Activated CD4-positive, alpha-beta T cell treated with anti-CD3 and anti-CD28 coated beads, Interleukin-2, amount 50 U/mL, for 24 hours (primary cell): ENCODE results near the gene HTR3D.
"Not testable (repeated sequence)": the region's sequence is repeated elsewhere in the genome, so short reads cannot be mapped to it uniquely, and the experiment has no call there.

ENCODE experiments used
- DNase-seq, 2 donors: peaks; one replicate each; pipeline ENCODE4 v3.0.0-alpha.2; 2020; ENCODE audit warnings: low read depth in 1 of 2, low spot score in 1 of 2

Gene HTR3D

DNA sequence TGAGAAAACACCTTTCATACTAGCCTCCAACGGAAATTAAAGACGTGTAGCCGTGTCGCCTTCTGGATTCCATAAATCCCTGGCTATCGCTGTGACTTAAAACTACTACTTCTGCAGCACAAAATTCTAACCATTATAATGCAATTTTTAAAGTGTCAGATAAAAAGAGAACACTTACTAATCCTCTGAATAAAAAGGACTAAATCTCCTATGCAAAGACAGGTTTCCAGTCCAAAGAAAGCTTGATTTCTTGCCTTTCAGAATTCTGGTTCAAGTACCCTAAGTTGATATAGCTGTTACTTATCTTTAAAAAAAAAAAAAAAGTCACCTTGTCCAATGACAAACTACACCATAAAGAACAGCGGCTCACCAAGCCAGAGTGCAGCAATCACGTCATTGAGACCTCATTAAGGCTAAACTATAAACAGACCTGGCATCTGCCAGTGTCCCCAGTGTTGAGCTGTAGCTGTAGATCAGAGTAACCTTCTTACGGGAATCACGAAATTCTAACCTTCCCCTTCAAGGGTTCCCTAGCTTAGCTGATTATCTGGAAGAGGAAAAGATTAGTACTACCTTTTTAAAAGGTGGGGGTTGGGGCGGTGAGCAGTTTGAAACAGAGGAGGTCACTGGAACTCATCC is 16.0 kb upstream of the HTR3D start:
- no peak for DNase-seq

DNA sequence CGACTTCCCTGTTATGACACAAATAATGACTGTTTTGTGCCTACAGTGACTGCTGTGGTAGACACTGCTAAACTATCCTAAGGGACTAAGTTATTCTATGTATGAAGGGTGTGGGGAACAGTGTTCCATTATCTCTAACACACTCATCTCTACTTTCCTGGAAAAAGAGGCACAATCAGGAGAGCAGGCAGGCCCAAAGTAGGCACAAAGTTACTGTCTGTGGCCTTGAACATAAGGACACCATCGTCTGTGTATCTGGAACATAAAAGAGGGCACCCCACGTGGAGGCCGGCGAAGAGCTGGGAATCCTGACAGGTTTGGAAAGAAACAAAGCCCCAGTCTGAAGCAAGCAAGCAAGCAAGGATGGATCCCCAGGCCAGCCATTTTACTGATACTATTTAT is 15.4 kb upstream of the HTR3D start:
- DNase-seq = no peak

DNA sequence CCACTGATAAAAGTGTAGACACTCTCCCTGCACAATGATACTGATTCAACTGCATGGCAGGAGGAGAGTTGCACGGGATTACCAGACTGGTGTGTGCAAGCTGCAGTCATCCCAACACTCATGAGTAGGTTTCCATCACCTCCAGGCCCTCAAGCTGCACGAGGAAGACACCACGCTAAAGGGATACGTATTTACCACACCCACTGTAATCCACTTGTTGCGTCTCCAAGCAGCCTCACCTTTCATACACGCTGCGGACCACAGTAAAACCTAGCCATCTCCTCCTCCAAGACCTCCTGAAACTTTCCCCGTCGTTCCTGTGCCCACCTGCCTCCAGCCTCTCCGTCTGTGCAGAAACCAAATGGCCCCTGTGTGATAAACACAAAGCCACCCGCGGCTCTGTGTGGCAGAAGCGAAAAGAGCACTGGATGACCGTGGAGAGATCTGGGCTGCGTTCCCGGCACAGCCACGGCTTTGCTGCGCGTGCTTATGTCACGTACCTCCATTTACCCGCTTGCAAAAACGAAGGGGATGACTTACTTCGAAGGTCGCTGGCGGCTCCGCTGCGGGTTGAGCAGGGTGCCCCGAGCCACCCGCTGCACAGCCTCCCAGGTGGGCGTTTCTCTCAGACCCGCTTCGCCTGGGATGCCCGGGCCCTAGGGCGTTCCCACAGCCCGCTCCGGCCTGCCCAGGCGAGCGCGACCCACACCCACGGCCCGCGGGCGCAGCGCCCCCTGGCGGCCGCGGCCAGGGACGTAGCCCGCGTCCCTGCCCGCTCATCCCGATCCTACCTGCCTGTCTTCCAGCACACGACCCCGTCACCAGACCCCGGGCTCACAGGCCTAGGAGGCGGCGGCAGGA is 14.5 kb upstream of the HTR3D start:
- DNase-seq = peak; percentile 17 to 37

DNA sequence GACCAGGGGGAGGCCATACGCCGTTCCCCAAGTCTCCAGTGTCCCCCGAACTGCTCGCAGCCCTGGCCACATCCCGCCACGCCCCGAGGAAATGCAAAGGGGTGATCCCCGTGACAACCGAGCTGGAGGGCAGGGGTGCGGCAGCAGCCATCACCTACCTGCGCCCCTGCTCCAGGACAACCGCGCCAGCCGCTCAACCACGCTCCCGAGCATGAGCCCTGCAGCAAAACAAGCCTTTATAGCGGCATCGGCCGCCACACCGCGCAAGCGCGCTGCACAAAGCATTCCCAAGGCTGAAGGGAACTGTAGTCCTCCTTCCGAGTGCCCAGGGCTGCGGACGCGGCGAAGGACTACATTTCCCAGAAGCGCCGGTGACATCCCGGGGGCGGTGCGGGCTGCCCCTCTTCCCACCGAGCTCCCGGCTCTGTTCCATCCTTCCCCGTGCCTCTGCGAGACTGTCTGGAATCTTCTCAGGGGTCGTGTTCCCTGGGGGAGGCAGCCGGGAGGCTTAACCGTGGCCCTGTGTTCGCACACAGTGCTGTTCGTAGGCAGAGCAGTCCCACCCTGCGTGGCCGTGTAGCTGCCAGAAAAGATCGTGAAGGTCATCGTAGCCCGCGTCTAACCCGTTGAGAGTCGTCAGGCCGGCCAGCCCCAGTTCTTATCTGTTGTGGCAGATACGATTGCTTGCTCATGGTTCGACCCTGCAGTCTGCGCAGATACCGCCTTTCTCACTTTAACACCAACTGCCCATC is 13.7 kb upstream of the HTR3D start, which contains the start of gene ABCC5:
TSS of gene ABCC5 (minus strand) at position 213 of the 752 bp plus-strand sequence. CDS start 3,492 bp downstream, outside the sequence.
- DNase-seq = peak; percentile 63 to 79

DNA sequence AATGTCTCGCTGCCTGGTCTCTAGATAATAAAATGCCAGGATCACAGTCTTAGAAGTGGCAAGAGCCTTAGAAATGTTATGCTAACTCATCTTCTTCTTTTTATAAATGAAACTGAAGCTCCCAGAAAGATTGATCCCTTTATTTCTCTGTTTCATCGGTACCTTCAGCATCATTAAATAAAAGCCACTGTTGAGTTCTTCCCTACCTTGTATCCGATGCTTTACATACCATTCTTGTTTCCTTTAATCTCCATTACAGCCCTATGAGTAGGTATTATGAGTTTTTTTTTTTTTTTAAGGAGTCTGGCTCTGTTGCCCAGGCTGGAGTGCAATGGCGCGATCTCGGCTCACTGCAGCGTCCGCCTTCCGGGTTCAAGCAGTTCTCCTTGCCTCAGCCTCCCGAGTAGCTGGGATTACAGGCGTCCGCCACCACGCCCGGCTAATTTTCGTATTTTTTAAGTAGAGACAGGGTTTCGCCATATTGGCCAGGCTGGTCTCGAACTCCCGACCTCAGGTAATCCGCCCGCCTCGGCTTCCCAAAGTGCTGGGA is 13.0 kb upstream of the HTR3D start:
- no peak for DNase-seq

DNA sequence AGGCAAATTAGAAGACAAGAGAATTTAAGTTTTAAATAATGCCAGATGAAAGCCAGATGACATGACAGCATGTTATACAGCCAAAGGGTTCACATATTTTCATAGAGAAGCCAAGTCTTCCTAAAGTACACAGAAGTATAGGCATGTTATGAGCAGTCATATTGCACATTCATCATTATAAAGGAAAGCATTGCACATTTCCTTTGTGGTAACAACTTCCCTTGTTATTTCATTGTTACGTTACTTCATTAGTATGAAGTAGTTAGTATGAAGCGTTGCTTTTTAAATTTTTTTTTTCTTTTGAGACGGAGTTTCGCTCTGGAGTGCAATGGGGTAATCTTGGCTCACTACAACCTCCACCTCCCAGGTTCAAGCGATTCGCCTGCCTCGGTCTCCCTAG is 9.2 kb upstream of the HTR3D start:
- DNase-seq = no peak

DNA sequence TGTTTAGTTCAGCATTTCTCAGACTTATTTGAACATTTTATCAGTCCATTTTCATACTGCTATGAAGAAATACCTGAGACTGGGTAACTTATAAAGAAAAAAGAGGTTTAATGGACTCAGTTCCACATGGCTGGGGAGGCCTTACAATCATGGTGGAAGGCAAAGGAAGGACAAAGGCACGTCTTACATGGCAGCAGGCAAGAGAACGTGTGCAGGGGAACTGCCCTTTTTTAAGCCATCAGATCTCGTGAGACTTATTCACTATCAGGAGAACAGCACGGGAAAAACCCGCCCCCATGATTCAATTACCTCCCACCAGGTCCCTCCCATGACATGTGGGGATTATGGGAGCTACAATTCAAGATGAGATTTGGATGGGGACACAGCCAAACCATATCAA is 6.3 kb upstream of the HTR3D start:
- DNase-seq = not testable (repeated sequence)

DNA sequence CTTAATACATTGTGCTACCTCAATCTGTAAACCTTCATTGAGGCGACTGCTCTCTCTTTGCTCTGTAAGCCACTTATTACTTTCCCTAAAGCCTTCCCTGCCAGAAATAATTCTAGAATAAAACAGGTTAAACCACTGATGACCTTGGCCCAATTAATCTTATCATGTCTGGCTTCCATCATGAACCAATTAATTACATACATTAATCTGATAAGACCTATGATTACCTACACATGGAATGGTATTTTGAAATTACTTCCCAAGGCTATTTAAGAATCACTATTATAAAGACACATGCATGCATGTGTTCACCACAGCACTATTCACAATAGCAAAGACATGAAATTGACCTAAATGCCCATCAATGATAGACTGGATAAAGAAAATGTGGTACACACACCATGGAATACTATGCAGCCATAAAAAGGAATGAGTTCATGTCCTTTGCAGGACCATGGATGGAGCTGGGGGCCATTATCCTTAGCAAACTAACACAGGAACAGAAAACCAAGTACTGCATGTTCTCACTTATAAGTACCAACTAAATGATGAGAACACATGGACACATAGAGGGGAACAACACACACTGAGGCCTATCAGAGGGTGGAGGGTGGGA is 3.2 kb upstream of the HTR3D start:
- not testable (repeated sequence) for DNase-seq

DNA sequence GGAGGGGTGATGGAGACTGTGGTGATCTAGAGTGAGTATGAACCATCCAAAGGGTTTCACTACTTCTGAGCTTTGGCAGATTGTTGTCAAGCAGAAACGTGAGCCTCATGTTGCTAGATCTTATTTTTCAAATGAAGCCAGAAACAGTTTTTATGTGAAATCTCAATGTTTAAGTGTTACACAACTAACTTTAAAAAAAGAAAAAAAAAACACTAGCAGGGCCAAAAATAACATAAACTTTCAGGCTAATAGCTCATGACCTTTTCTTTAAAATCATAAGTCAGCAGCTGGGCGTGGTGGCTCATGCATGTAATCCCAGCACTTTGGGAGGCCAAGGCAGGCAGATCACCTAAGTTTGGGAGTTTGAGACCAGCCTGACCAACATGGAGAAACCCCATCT is 2.1 kb upstream of the HTR3D start:
- DNase-seq = no peak

DNA sequence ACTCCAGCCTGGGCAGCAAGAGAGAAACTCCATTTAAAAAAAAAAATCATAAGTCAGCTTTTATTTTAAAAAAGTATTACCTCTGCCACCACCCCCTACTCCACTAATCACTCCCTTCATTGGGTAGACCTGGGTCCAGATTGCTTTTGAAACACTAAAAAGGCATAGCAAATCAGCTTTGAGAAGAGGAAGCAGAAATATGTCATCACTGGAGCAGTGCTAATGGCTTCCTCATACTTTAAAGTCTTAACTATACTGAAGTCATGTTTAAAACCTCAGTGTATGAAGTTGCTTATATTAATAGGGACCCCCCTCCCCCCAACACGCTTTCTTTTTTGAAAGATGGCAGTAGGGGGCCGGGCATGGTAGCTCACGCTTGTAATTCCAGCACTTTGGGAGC is 1.0 kb upstream of the HTR3D start:
- DNase-seq = no peak

DNA sequence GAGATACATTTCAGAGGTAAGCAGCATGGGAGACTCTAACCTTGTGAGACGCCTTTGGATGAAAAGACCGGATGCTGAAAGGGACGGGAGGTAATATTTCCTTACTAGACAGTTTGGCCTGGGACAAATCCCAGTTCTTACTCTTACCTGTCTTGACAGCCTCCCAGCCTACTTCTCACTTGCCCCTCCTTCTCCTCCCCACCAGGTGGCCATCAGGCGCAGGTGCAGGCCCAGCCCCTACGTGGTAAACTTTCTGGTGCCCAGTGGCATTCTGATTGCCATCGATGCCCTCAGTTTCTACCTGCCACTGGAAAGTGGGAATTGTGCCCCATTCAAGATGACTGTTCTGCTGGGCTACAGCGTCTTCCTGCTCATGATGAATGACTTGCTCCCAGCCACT is 6.3 kb downstream of the HTR3D start:
- no peak for DNase-seq

DNA sequence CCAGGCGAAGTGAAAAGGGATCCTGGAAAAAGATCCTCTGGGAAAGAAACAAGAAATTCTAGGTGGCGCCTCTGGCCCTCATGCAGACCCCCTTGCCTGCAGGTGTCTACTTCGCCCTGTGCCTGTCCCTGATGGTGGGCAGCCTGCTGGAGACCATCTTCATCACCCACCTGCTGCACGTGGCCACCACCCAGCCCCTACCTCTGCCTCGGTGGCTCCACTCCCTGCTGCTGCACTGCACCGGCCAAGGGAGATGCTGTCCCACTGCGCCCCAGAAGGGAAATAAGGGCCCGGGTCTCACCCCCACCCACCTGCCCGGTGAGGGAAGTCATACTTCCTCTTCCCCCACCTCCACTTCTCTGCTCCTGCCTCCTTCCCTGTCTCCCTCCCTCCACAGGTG is 6.8 kb downstream of the HTR3D start:
- DNase-seq = not testable (repeated sequence)

DNA sequence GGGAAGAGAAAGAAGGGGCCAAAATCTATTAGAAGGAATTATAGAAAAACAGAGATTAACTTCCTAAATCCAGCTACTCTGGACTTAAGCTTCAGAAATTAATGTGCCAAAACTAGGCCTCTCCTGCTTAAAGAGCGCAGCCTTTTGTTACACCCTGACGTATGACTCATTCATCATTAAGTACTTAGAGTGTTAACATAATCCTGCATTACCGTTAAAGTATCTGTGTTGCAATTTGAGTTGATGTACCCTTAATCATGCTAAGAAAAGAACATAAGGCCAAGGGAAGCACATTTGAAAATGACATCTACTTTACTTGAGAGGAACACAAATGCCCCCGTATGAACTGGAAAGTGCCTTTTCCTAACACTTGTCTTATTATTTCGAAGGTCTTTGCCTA is 7.9 kb downstream of the HTR3D start:
- DNase-seq = no peak

DNA sequence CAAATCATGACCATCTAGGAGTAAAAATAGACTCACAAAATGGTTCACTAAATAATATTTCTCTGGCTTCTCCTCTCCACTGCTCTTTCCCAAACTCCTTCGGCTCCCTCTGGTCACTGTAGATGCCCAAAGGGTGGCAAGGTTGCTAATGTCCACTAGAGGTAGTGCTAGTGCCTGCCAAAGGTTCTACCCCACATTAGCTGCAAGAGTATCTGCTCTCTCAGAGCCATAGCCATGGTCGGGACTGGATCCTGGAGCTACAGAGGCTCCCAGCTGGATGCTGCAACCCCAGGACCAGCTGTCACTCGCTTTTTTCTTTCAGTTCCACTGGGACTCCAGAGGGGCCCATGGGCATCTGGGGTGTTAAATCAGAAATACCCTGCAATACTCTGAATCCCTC is 8.5 kb downstream of the HTR3D start:
- DNase-seq = no peak

DNA sequence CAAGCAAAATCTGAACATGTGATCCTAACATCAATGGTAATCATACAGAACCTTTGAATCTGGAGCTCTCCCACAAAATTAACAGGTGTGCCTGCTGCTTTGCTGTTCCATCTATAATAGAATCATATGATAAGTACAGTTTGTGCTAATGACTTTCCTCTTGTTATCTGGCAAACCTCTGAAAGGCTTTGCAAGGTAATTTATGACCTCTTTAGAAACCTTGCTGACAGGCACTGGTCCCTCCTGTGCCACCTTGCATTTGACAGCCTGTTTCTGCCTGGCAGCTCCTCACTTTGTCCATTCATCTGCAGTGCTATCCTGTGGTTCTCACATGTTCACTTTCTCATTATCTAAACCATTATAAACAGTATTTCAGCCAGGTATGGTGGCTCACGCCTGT is 11.1 kb downstream of the HTR3D start:
- no peak for DNase-seq

DNA sequence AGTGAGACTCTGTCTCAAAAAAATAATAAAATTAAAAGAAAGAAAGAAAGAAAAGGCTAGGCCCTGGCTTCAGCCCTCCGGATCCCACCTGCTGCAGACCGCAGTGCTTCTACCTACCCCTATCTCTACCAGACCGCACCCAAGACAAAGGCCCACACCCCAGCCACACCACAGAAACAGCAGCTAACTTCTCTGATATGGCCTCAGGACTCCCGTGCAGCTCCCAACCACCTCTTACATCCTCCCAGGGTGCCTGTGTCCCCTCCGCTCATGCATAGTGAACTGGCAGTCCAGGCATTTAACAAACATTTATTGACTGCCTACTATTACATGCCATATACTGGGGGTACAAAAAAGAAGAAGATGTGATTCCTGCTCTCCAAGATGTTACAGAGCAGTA is 14.5 kb downstream of the HTR3D start:
- no peak for DNase-seq

DNA sequence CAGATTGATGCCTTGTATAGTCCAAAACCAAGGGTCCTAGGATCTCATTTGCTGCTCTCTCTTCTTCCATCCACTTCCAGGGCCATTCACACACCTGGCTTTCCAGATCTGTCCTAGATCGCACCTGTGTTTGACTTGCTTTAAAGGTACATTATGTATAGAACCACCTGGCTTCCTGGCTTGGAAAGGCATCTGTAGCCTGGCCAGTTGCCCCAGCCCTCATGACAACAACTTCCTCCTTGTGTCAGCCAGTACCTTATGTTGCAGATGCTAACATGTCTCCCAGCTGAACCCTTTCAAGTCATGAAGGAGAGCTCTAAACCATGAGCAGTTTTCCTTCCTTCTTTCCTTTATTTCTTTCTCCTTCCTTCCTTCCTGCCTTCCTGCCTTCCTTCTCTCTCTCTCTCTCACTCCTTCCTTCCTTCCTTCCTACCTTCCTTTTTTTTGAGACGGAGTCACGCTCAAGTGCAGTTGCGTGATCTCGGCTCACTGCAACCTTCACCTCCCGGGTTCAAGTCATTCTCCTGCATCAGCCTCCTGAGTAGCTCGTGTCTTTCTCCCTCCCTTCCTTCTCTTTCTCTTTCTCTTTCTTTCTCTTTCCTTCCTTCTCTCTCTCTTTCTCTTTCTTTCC is 18.8 kb downstream of the HTR3D start:
- DNase-seq = no peak

DNA sequence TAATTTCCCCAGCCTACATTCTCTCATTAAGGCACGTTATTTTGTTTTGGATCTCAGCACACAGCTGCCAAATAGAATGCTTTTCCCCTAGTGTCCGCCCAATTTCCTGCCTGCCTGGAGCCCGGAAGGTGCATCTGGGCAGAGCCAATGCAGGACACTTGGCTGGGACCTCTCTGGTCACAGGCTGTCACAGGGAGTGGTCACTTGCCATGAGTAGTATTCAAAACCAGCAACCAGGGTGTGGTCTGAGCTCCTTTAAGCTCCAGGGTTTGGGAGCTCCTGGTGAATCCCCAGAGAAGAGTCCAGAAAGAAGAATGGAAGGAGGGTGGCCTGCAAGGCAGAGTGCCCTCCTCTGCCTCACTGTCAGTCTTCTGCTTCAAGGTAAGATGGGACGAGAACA is 21.2 kb downstream of the HTR3D start, which contains the start of gene HTR3C:
TSS of gene HTR3C (plus strand) at position 281 of the 400 bp plus-strand sequence. CDS start at position 315, 34 bp downstream.
- no peak for DNase-seq

DNA sequence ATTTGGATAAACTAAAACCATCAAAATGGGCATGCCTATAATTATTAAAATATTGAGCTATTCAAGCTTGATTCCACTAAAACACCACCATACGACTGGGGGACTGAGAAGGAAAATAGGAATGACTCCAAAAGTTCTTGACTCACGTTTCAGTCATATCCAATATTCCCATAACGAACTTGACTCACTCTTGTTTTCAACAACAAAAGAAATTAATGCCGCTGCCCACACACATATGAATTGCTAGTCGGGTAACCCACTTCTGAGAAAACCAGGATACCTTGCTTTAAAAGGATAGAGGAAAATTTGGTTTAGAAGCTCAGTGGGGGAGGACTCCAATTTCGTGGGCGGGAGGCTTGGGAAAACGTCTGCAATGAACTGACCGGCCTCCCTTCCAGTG is 26.5 kb downstream of the HTR3D start:
- DNase-seq = no peak

DNA sequence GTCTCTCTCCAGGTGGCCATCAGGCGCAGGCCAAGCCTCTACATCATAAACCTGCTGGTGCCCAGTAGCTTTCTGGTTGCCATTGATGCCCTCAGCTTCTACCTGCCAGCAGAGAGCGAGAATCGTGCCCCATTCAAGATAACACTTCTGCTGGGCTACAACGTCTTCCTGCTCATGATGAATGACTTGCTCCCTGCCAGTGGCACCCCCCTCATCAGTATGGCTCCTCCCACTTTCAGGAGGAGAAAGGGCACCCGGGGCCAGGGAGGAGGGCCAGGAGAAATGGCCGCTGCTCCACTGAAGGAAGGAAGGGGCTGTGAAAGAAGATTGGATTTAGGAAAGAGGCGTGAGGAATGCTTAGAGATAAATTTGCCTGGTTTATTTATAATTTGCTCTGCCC is 27.9 kb downstream of the HTR3D start:
- DNase-seq = no peak

DNA sequence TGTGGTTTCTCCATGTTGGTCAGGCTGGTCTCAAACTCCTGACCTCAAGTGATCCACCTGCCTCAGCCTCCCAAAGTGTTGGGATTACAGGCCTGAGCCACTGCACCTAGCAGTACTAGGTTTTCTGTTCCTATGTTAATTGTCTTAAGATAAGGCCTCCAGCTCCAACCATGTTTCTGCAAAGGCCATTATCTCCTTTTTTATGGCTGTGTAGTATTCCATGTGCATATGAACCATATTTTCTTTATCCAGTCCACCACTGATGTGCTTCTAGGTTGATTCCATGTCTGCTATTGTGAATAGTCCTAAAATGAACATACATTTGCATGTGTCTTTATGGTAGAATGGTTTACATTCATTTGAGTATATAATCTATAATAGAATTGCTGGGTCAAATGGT is 31.1 kb downstream of the HTR3D start:
- no peak for DNase-seq
